NT2/D1 (cell line): ENCODE measurements around the gene ZNF576.

Source experiments
- SUZ12 ChIP-seq: IDR thresholded peaks from 2 replicates; pipeline ENCODE4 v1.6.1; 2011; ENCODE audit not compliant: insufficient read length, insufficient read depth; ENCODE audit errors: extremely low read depth
- YY1 ChIP-seq: IDR thresholded peaks from 2 replicates; pipeline ENCODE4 v1.6.1; 2011; ENCODE audit not compliant: insufficient read length, insufficient read depth
- ZNF274 ChIP-seq: IDR thresholded peaks from 2 replicates; pipeline ENCODE4 v1.6.1; 2011; ENCODE audit warnings: mild to moderate bottlenecking, low read depth, low read length

- TF ChIP-seq ZNF274 (no peak), YY1 (no peak), SUZ12 (no peak)
Observed at GRCh38 chr19:43553656-43554055, 42.7 kb upstream of the ZNF576 start.
